GM23248 (cell line): ENCODE results near the gene DCAF4L1.

Source experiments
- EZH2 ChIP-seq: fragments of 200-600 bp; sonication (generic); IDR thresholded peaks from 2 replicates; pipeline ENCODE4 v1.6.1; 2018; ENCODE audit warnings: antibody characterized with exemption, mild to moderate bottlenecking; ENCODE audit not compliant: insufficient read depth, poor library complexity, severe bottlenecking
- EZH2phosphoT487 ChIP-seq: fragments of 200-600 bp; sonication (generic); IDR thresholded peaks from 2 replicates; pipeline ENCODE4 v1.6.1; 2018; ENCODE audit warnings: antibody characterized with exemption, moderate library complexity, mild to moderate bottlenecking, low read depth; ENCODE audit not compliant: insufficient read depth

GRCh38 chr4:41934901-41935651 lies 46.5 kb upstream of the DCAF4L1 start, which contains the start of gene TMEM33:
- TF ChIP-seq EZH2phosphoT487 = no peak
- TF ChIP-seq EZH2 = no peak
